Stimulated activated naive CD8-positive, alpha-beta T cell treated with anti-CD3 and anti-CD28 coated beads, Interleukin-15, amount 100 ng/mL, for 72 hours (primary cell): ENCODE data around the gene FRMPD2.
"Not testable (repeated sequence)": the region's sequence is repeated elsewhere in the genome, so short reads cannot be mapped to it uniquely, and the experiment has no call there.

Source experiments
- ATAC-seq: fragments of 150-1000 bp; cut with Tn5 transposase; 2 replicates; pipeline ENCODE4 v1.10.0; 2021; ENCODE audit warnings: mild to moderate bottlenecking, moderate library complexity
- DNase-seq, 2 donors: peaks; one replicate each; pipeline ENCODE4 v3.0.0; 2021 to 2022
- H3K27ac Mint-ChIP-seq, 2 donors: one replicate each; pipeline ENCODE4 v1.8.0; 2022; ENCODE audit warnings: mild to moderate bottlenecking in 2 of 2, mixed read lengths in 2 of 2, moderate library complexity in 2 of 2
- H3K27me3 Mint-ChIP-seq: one replicate; pipeline ENCODE4 v1.8.0; 2022; ENCODE audit warnings: mixed read lengths
- H3K4me1 Mint-ChIP-seq: one replicate; pipeline ENCODE4 v1.8.0; 2022; ENCODE audit warnings: mild to moderate bottlenecking, mixed read lengths
- H3K4me3 Mint-ChIP-seq, 2 donors: one replicate each; pipeline ENCODE4 v1.8.0; 2022; ENCODE audit warnings: mild to moderate bottlenecking in 2 of 2, mixed read lengths in 2 of 2, moderate library complexity in 1 of 2
- H3K9me3 Mint-ChIP-seq, 2 donors: one replicate each; pipeline ENCODE4 v1.8.0; 2022; ENCODE audit warnings: mixed read lengths in 2 of 2

The FRMPD2 gene

GRCh38 chr10:48234295-48234694, 40.2 kb downstream of the FRMPD2 start:
- peak overlapping the region in 1 of 2 donors; percentile 69 for H3K27ac Mint-ChIP-seq
- no peak for DNase-seq
- H3K4me1 Mint-ChIP-seq: no peaks in the 10 kb centered on the region
- H3K9me3 Mint-ChIP-seq: no peaks in the 10 kb centered on the region
- no peak overlapping the region for H3K4me3 Mint-ChIP-seq
- ATAC-seq: no peak
- peaks cover 6% of the 10 kb centered on the region for H3K27me3 Mint-ChIP-seq

DNA sequence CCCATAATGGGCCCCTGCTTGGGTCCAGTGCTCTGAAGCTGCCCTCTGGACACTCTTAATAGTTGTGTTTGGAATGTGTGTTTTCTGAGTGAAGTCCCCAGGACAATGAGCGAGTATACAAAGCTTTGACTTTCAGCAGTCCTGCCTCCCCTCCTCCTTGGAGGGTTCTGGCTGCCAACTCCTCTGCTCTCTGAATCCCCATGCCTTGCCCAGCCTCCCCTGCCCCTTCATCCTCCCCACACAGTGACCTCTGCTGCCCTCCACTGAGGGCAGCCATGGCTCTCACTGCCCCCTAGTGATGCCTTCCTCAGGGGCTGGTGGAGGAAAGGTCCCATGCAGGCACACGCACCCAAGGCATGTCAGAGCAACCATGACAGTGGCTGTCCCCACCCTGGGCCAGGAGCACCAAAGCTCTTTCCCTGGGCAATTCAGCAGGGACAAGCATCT, 40.9 kb downstream of the FRMPD2 start:
- Mint-ChIP-seq H3K4me3 (no peak overlapping the region), H3K27me3 (peaks cover 6% of the 10 kb centered on the region), H3K9me3 (no peaks in the 10 kb centered on the region), H3K27ac (peak overlapping the region in 1 of 2 donors; percentile 66), H3K4me1 (no peaks in the 10 kb centered on the region)
- ATAC-seq (no peak), DNase-seq (no peak)

DNA sequence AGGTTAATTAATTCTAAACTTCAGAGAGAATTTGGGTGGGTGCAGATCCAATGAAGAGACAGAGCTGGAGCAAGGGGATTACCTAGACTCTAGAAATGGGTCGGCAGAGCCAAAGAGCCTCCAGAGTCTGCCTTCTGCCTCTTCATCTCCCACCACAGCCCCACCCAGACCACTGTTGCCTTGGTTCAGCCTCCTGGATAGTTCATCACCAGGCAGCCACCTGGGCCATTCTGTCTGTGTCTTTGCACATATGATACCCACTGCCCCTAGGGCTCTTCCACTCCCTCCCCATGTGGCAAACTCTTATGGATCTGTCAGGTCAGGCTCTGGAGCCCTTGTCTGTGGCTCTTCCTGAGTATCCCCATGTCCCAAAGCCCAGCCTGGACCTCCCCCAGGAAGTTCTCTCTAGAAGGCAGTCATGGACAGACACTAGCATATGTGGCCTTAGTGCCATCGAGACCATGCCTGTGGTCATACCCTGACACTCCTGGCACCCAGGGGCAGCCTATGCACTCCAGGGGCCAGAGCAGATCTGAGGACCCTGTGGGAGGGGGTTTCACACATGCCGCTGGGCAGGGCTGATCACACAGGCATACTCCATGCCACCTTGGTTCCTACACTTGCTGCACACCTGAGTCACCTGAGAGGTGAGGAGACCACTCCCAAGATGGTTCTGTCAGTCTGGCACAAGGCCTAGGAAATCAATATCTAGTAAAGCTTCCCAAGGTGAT, 41.6 kb downstream of the FRMPD2 start:
- DNase-seq (no peak), ATAC-seq (no peak)

DNA sequence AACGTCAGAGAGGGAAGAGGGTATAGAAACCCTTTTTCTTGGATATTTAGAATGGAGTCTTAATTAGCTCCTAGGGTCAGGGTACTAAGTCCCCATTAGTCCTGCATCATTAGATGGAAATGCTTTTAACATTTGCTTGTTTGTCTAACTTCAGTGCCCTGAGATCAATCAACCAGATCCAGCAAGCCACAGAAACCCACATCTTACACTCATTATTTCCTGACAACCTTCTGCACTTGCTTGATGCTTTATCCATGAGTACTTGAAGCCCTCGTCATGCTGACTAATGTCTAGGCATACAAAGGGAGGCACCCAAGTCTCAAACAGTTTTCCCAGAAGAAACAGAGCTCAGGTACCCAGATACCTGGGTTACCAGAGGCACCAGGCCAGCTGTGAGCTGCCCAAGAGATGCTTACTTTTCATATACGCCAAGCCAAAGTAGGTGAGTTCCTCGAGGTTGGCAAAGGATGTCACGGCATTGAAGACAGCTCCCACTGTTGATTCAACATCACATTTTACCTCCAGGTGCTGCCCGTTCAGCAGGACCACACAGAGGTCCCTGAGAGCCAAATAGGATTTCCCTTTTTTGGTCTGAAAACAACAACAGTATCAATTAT, 42.7 kb downstream of the FRMPD2 start:
- H3K4me3 Mint-ChIP-seq: no peak overlapping the region
- H3K4me1 Mint-ChIP-seq: no peaks in the 10 kb centered on the region
- peaks cover 14% of the 10 kb centered on the region for H3K27me3 Mint-ChIP-seq
- no peaks in the 10 kb centered on the region for H3K9me3 Mint-ChIP-seq
- H3K27ac Mint-ChIP-seq: no peak overlapping the region
- no peak for ATAC-seq
- no peak for DNase-seq

More for the DNA sequence above, 41.6 kb downstream of the FRMPD2 start:
- Mint-ChIP-seq H3K4me3 (no peak overlapping the region), H3K27ac (no peak overlapping the region), H3K27me3 (peaks cover 6% of the 10 kb centered on the region), H3K4me1 (no peaks in the 10 kb centered on the region), H3K9me3 (no peaks in the 10 kb centered on the region)

- no peaks in the 10 kb centered on the region for H3K9me3 Mint-ChIP-seq
- H3K27ac Mint-ChIP-seq: no peak overlapping the region
- no peak for DNase-seq
- H3K27me3 Mint-ChIP-seq: peaks cover 14% of the 10 kb centered on the region
- H3K4me3 Mint-ChIP-seq: no peak overlapping the region
- no peak for ATAC-seq
- H3K4me1 Mint-ChIP-seq: no peaks in the 10 kb centered on the region
Observed at GRCh38 chr10:48231178-48231577, 43.3 kb downstream of the FRMPD2 start.

DNA sequence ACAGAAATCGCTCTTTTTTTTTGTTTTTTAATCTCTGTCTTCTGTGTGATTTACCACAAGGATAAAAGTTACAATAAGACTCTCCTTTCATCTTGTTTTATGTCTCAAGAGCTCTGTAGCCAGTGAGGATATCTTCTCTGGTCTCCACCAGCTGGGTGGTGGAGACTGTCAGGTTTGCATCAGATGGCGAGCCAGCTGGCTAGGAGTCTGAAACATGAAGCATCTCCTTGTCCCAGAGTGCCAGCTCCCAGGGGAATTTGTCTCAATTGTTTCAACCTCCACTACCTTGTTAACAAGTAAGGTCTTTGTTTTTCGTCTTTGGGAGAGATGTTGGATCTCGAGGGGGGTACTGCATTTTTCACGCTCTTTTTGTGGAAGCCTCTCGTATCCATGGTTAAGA, 47.3 kb downstream of the FRMPD2 start:
- ATAC-seq (no peak), DNase-seq (no peak)
- Mint-ChIP-seq H3K27ac (no peak overlapping the region), H3K4me3 (no peak overlapping the region), H3K4me1 (no peaks in the 10 kb centered on the region), H3K9me3 (no peaks in the 10 kb centered on the region), H3K27me3 (peaks cover 27% of the 10 kb centered on the region)

DNA sequence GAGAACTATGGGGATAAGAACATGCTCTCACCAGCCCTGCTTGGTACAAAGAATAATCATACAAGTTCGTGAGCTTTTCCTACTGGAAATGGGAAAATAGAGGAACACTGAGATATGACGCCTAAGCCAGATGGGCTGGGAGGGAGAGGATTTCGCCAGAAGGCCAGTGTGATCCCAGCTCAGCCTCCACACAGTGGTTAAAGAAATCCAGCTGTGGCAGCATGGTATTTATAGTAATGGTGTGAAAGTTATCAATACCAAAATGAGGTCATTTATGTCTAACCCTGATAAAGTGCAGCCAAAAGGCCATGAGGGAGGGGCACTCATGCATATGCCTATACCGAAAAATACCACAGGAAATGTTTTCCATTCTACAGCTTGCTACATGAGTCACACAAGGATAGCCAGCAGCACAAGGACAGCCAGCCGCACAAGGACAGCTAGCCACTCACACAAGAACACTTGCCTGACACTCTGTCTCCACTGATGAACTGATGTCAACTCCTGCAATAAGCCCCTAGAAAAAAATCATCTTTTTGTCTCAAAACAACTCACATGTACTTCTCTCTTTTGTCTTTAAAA, 49.4 kb downstream of the FRMPD2 start:
- no peak for ATAC-seq
- Mint-ChIP-seq H3K27me3 (peaks cover 34% of the 10 kb centered on the region), H3K4me3 (no peak overlapping the region), H3K4me1 (no peaks in the 10 kb centered on the region), H3K9me3 (no peaks in the 10 kb centered on the region), H3K27ac (no peak overlapping the region)
- DNase-seq: no peak

GRCh38 chr10:48224296-48224695, 50.2 kb downstream of the FRMPD2 start:
- H3K27ac Mint-ChIP-seq: no peak overlapping the region
- ATAC-seq: no peak

DNA sequence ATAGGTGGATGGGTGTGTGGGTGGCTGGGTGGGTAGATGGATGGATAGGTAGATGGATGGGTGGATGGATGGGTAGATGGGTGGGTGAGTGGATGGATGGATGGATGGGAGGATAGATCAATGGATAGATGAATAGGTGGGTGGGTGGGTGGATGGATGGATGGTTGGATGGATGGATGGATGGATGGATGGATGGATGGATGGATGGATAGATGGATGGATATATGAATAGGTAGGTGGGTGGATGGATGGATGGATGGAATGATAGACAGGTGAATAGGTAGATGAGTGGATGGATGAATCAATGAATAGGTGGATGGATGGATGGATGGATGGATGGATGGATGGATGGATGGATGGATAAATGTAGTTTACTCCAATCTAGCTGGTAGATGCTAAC, 52.7 kb downstream of the FRMPD2 start:
- Mint-ChIP-seq H3K4me3 (no peak overlapping the region), H3K27ac (no peak overlapping the region), H3K4me1 (no peaks in the 10 kb centered on the region), H3K9me3 (no peaks in the 10 kb centered on the region), H3K27me3 (peaks cover 47% of the 10 kb centered on the region)
- ATAC-seq (no peak), DNase-seq (no peak)

More at GRCh38 chr10:48224296-48224695, 50.2 kb downstream of the FRMPD2 start:
- Mint-ChIP-seq H3K27me3 (peaks cover 42% of the 10 kb centered on the region), H3K9me3 (no peaks in the 10 kb centered on the region), H3K4me1 (no peaks in the 10 kb centered on the region), H3K4me3 (no peak overlapping the region)
- DNase-seq: no peak

DNA sequence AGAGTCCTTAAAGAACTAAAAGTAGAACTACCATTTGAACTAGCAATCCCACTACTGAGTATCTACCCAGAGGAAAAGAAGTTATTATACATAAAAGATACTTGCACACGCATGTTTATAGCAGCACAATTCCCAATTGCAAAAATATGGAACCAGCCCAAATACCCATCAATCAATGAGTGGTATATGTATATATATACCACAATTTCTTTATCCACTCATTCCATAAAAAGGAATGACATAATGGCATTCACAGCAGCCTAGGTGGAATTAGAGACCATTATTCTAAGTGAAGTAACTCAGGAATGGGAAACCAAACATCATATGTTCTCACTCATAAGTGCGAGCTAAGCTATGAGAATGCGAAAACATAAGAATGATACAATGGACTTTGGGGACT, 53.5 kb downstream of the FRMPD2 start:
- not testable (repeated sequence) for H3K9me3 Mint-ChIP-seq, ATAC-seq, H3K4me1 Mint-ChIP-seq, H3K27ac Mint-ChIP-seq, DNase-seq, H3K4me3 Mint-ChIP-seq
- H3K27me3 Mint-ChIP-seq: peaks cover 46% of the 10 kb centered on the region

- peaks cover 41% of the 10 kb centered on the region for H3K27me3 Mint-ChIP-seq
- no peaks in the 10 kb centered on the region for H3K4me1 Mint-ChIP-seq
- H3K27ac Mint-ChIP-seq: no peak overlapping the region
- no peak overlapping the region for H3K4me3 Mint-ChIP-seq
- DNase-seq (no peak), ATAC-seq (no peak)
- H3K9me3 Mint-ChIP-seq: peaks cover 0 to 7% of the 10 kb centered on the region in 2 donors
Observed at GRCh38 chr10:48219194-48219593, 55.3 kb downstream of the FRMPD2 start.

- Mint-ChIP-seq H3K27me3 (peaks cover 30% of the 10 kb centered on the region), H3K4me1 (no peaks in the 10 kb centered on the region), H3K9me3 (peaks cover 0 to 7% of the 10 kb centered on the region in 2 donors), H3K4me3 (no peak overlapping the region), H3K27ac (peak overlapping the region in 1 of 2 donors; percentile 44)
- no peak for ATAC-seq
- no peak for DNase-seq
Observed at GRCh38 chr10:48216744-48217143, 57.8 kb downstream of the FRMPD2 start.

DNA sequence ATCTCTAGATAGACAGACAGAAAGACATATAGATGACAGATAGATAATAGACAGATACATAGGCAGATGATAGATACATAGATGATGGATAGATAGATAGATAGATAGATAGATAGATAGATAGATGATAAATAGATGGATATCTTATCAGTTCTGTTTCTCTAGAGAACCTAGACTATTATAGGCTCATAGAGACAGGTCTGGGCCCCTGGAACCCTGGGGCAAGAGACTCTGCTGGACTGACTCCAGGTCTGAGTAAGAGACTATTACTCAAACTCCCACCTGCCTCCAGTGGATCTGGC, 58.3 kb downstream of the FRMPD2 start:
- H3K4me3 Mint-ChIP-seq: no peak overlapping the region
- H3K27ac Mint-ChIP-seq: no peak overlapping the region
- H3K9me3 Mint-ChIP-seq: peaks cover 0 to 7% of the 10 kb centered on the region in 2 donors
- DNase-seq (no peak), ATAC-seq (no peak)
- no peaks in the 10 kb centered on the region for H3K4me1 Mint-ChIP-seq
- peaks cover 30% of the 10 kb centered on the region for H3K27me3 Mint-ChIP-seq

DNA sequence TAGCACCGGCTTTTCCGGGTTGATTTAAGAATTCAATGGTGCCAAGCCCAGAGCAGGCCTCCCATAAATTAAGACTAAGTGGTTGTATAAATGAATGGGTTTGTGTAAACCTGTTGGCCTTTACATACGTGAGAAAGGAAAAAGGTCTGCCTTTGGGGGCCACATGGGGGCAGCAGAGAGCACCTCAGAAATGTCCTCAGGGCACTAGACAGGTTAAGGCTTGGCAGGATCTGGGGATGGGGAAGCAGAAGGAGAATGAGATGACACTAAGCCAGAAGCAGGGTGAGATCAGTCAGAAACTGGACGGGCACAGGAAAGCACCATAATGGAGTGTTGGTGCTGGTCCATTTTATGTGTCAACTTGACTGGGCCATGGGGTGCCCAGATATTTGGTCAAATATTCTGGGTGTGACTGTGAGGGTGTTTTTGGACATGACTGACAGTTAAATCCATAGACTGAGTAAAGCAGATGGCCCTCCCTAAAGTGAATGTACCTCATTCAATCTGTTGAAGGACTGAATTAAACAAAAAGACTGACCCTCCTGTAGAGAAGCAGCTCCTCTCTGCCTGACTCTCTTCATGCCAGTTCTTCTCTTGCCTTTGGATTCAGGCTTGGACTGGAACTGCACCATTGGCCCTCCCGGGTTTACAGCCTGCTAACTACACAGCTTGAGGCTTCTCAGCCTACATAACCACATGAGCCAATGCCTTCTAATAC, 58.9 kb downstream of the FRMPD2 start:
- H3K27me3 Mint-ChIP-seq: peaks cover 26% of the 10 kb centered on the region
- H3K4me1 Mint-ChIP-seq: no peaks in the 10 kb centered on the region
- no peak overlapping the region for H3K27ac Mint-ChIP-seq
- peaks cover 0 to 7% of the 10 kb centered on the region in 2 donors for H3K9me3 Mint-ChIP-seq
- H3K4me3 Mint-ChIP-seq: no peak overlapping the region
- ATAC-seq (peak; percentile 26), DNase-seq (peak; percentile 19 to 38)

GRCh38 chr10:48214716-48215485, 59.6 kb downstream of the FRMPD2 start:
- no peaks in the 10 kb centered on the region for H3K4me1 Mint-ChIP-seq
- no peak overlapping the region for H3K4me3 Mint-ChIP-seq
- no peak overlapping the region for H3K27ac Mint-ChIP-seq
- ATAC-seq (no peak), DNase-seq (no peak)
- peaks cover 19% of the 10 kb centered on the region for H3K27me3 Mint-ChIP-seq
- H3K9me3 Mint-ChIP-seq: peaks cover 0 to 7% of the 10 kb centered on the region in 2 donors
